ENCODE measurements around the gene MS4A18. TPM values are rescaled to one million over a fixed set of nuclear protein-coding genes. Genes with fewer than 3 reads are reported as not detected.

MS4A18 gene
- total RNA-seq, 2 donors from 2014 or later: not detected

DNA sequence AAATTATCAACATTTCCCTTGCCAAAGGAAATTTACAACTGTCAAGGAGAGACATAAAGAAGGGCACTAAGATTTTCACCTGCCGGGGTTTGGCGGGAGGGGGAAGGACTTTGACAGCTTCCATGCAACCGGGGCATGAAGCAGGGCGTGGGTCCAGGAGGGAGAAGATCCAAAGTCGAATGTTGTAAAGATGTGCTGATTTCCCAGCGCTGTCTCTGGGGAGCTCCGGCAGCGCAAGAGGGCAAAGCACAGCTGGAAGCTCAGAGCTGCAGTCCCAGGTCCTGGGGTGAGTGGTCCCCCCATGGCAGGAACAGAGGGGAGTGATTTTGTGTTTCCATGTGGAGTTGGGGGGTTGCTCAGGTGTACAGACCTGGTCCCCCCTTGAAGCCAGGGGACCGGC lies 60.6 kb downstream of the MS4A18 start, which contains the start of gene MS4A10:
Gene MS4A10, plus strand, starts transcription at position 198 of the 400 bp plus-strand sequence. CDS start 5,003 bp downstream, outside the sequence.
- no peaks in the 10 kb centered on the region for H3K9me3 ChIP-seq
- no peak for DNase-seq (ENCODE audit: low spot score)
- no peaks in the 10 kb centered on the region for H3K27me3 ChIP-seq (replicated peaks; ENCODE audit: insufficient read depth)
- H3K27ac ChIP-seq: no peak within 1 kb of the TSS
- TF ChIP-seq POLR2A (IDR thresholded peaks at IDR 0.05): no peak
- TF ChIP-seq, protein P1, sequence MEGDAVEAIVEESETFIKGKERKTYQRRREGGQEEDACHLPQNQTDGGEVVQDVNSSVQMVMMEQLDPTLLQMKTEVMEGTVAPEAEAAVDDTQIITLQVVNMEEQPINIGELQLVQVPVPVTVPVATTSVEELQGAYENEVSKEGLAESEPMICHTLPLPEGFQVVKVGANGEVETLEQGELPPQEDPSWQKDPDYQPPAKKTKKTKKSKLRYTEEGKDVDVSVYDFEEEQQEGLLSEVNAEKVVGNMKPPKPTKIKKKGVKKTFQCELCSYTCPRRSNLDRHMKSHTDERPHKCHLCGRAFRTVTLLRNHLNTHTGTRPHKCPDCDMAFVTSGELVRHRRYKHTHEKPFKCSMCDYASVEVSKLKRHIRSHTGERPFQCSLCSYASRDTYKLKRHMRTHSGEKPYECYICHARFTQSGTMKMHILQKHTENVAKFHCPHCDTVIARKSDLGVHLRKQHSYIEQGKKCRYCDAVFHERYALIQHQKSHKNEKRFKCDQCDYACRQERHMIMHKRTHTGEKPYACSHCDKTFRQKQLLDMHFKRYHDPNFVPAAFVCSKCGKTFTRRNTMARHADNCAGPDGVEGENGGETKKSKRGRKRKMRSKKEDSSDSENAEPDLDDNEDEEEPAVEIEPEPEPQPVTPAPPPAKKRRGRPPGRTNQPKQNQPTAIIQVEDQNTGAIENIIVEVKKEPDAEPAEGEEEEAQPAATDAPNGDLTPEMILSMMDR (IDR thresholded peaks at IDR 0.05): no peak
- TF ChIP-seq POLR2AphosphoS5 (IDR thresholded peaks at IDR 0.05): no peak
- no peak within 1 kb of the TSS for H3K4me3 ChIP-seq
- H3K4me1 ChIP-seq (replicated peaks): no peaks in the 10 kb centered on the region
- WGBS: 43% methylated on average over 9 of the region's 9 CpGs
- H3K36me3 ChIP-seq: no peaks in the 10 kb centered on the region
- intact Hi-C loops (cut with DNase I): no loop called here

DNA sequence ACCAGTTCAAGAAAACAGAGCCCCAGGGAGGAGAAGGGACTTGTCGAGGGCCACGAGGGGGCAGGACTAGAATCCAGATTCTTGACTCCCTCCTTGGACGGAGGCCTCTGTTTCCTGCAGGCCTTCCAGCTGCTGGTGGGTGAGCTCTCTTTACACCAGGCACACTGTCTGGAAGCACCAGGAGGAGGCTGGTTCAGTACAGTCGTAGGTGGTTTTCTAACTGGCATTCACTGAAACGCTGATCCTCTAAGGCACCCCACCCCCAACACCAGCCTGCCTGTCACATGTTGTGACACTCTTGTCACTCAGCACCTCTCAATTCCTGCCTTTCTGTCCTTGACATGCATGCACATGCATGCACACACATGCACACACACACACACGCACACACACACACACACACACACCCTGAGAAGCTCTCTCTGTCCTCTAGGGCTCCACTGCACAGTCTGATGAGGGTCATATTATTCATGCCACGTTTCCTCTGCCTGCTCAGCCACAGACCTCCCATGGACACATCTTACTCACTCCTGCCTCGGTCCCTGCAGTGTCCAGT lies 61.4 kb downstream of the MS4A18 start:
- no peak overlapping the region for H3K27ac ChIP-seq
- no peak for TF ChIP-seq POLR2A (IDR thresholded peaks at IDR 0.05)
- no peak overlapping the region for H3K4me3 ChIP-seq
- intact Hi-C loops (cut with DNase I): no loop called here
- DNase-seq (ENCODE audit: low spot score): no peak
- WGBS: 61% methylated on average over 8 of the region's 8 CpGs
- H3K27me3 ChIP-seq (replicated peaks; ENCODE audit: insufficient read depth): no peaks in the 10 kb centered on the region
- no peaks in the 10 kb centered on the region for H3K4me1 ChIP-seq (replicated peaks)
- no peaks in the 10 kb centered on the region for H3K9me3 ChIP-seq
- H3K36me3 ChIP-seq: no peaks in the 10 kb centered on the region

DNA sequence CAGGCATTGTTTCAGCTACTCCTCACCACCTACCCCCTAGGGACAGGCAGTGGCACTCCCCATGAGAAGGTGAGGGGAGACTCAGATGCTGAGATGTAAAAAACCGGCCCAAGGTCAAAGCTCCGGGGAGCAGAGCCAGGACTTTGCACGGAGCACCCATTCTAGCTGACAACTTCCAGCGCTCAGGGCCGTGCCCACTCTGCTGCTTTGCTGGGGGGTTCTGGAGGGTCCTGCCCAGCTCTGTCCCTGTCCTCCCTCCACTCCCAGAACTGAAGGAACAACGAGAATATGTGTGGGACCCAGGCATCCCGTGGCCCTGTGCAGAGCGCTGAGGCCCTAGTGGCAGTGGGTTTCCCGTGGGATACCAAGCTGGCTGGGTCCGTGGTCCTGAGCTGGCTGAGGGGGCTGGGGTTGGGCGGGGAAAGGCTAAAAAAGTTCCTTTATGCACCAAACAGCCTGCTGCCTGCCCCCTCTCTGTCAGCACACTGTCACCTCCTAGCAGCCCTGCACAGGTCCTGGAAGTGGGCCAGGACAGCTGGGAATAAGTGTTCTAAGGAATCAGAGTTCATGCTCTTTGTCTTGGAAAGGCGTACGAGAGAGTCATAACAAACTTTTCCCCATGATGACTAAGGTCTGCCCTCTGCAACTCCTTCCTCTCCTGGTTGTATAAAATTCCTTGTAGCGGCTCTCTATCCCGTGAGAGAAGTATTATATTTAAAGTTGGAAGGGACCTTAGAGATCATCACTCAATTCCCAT lies 62.5 kb downstream of the MS4A18 start:
- DNase-seq (ENCODE audit: low spot score): no peak
- intact Hi-C loops (cut with DNase I): no loop called here
- no peak overlapping the region for H3K27ac ChIP-seq
- no peaks in the 10 kb centered on the region for H3K4me1 ChIP-seq (replicated peaks)
- no peaks in the 10 kb centered on the region for H3K27me3 ChIP-seq (replicated peaks; ENCODE audit: insufficient read depth)
- no peaks in the 10 kb centered on the region for H3K36me3 ChIP-seq
- TF ChIP-seq POLR2A (IDR thresholded peaks at IDR 0.05) (no peak), POLR2AphosphoS5 (IDR thresholded peaks at IDR 0.05) (no peak)
- TF ChIP-seq, protein P1 (IDR thresholded peaks at IDR 0.05): no peak
- H3K4me3 ChIP-seq: no peak overlapping the region
- no peaks in the 10 kb centered on the region for H3K9me3 ChIP-seq
- 68% methylated on average over 15 of the region's 15 CpGs for WGBS

DNA sequence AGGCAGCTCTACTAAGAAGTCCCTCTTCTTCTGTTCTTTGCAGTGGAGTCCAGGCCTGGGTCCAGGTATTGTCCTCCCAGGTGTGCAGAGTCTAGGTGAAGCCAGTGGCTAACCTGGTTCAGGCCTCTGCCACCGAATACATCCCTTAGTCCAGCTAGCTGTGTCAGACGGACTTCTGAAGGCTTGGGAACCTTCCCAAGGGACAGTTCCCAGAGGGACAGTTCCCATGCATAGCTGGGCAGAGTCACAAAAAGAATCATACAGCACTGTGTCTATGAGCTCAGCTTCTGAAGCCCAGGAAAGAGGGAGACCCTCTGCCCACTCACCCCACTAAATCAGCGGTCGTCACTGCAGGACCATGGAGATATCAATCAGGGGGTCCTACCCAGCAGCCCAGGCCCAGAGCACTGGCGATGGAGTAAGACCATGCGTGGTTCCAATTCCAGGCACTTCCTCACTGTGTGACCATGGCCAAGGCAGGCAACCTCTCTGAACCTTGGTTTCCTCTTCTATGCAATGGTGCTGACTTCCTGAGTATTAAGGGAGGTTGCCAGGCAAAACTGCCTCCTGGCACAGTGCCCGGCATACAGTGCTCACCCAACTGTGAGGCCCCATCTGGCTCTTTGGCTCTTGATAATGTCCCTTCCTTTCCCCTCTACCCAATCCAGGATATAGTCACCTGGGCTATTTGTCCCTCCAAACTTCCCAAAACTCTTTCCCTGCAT lies 64.0 kb downstream of the MS4A18 start:
- Histone ChIP-seq H3K9me3 (no peaks in the 10 kb centered on the region), H3K27me3 (replicated peaks; ENCODE audit: insufficient read depth) (no peaks in the 10 kb centered on the region), H3K4me3 (no peak overlapping the region), H3K36me3 (no peaks in the 10 kb centered on the region), H3K27ac (no peak overlapping the region), H3K4me1 (replicated peaks) (no peaks in the 10 kb centered on the region)
- intact Hi-C loops (cut with DNase I): no loop called here
- WGBS: 95% methylated on average over 7 of the region's 7 CpGs
- TF ChIP-seq POLR2AphosphoS5 (IDR thresholded peaks at IDR 0.05) (no peak), POLR2A (IDR thresholded peaks at IDR 0.05) (no peak)
- TF ChIP-seq, protein P1 (IDR thresholded peaks at IDR 0.05): no peak
- DNase-seq (ENCODE audit: low spot score): no peak

DNA sequence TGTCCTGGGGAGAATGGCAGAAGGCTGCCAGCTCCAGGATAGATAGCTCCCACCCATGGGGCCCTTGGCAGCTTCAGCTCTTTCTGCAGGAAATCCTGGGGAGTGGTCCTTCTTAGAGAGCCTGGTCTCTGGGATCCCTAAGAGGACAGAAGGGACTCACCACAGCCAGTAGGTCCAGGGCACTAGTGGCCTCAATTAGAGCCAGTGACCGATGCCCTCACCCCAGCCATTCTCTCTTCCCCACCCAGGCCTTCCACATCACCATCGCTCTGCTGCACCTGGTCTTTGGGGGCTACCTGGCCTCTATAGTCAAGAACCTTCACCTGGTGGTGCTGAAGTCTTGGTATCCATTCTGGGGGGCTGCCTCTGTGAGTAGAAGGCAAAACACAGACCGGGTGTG lies 66.2 kb downstream of the MS4A18 start:
- H3K27me3 ChIP-seq (replicated peaks; ENCODE audit: insufficient read depth): no peaks in the 10 kb centered on the region
- no peaks in the 10 kb centered on the region for H3K4me1 ChIP-seq (replicated peaks)
- H3K9me3 ChIP-seq: no peaks in the 10 kb centered on the region
- WGBS: 95% methylated on average over 3 of the region's 3 CpGs
- TF ChIP-seq, protein P1 (IDR thresholded peaks at IDR 0.05): no peak
- TF ChIP-seq POLR2A (IDR thresholded peaks at IDR 0.05) (no peak), POLR2AphosphoS5 (IDR thresholded peaks at IDR 0.05) (no peak)
- no peak overlapping the region for H3K4me3 ChIP-seq
- no peak for DNase-seq (ENCODE audit: low spot score)
- H3K27ac ChIP-seq: no peak overlapping the region
- intact Hi-C loops (cut with DNase I): no loop called here
- no peaks in the 10 kb centered on the region for H3K36me3 ChIP-seq

All from prostate gland (tissue), 2 donors.